ENCODE data around the gene DYNLRB1. TPM values are rescaled to one million over a fixed set of nuclear protein-coding genes. Genes with fewer than 3 reads are reported as not detected.

The DYNLRB1 gene
- total and polyA plus RNA-seq, 2 of the 13 experiments (the other 11 are each of a cell fraction or from before 2014, with no cell fraction given), result 140 to 244 TPM

DNA sequence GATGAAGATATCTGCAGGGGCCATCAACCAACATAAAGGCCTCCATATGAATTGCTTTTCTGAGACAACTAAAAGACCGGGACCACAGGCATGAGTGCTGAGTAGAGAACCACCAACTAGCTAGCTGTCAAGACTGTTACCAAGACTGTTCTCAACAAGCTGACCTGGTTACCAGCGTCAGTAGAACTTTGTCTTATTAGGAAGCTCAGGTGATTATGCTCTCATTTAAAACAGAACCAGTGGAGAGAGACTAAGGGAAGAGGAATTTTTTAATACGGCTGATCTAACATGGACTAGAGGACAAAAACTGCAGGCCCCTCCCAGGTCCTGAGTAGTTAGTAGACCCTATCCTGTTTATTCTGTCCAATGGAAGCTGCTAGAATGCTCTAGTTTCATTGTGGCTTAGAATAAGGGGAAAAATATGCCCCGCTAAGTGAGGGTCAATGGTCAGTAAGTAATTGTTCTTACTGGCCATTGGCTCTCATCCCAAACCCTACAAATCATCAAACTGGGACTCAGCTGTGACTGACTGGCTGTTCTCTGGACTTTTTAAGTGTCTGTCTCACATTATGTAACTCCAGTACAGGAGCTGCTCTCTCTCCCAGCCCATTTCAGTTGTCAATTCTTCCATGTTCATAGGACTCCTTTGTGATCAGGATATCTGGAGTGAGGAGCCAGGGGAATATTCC is 3.8 kb upstream of the DYNLRB1 start (continued):
- TF ChIP-seq GTF3A (CRISPR knock-in tag; conservative IDR thresholded peaks at IDR 0.05), result no peak
- TF ChIP-seq CREM (IDR thresholded peaks at IDR 0.05), result peak; percentile 29; the same call in 1 of the 2 replicates
- no peak for TF ChIP-seq CREM (CRISPR knock-in tag; IDR thresholded peaks at IDR 0.05)
- no peak for TF ChIP-seq ZFP82 (CRISPR knock-in tag; IDR thresholded peaks at IDR 0.05; ENCODE audit: borderline replicate concordance)
- TF ChIP-seq, protein P1, sequence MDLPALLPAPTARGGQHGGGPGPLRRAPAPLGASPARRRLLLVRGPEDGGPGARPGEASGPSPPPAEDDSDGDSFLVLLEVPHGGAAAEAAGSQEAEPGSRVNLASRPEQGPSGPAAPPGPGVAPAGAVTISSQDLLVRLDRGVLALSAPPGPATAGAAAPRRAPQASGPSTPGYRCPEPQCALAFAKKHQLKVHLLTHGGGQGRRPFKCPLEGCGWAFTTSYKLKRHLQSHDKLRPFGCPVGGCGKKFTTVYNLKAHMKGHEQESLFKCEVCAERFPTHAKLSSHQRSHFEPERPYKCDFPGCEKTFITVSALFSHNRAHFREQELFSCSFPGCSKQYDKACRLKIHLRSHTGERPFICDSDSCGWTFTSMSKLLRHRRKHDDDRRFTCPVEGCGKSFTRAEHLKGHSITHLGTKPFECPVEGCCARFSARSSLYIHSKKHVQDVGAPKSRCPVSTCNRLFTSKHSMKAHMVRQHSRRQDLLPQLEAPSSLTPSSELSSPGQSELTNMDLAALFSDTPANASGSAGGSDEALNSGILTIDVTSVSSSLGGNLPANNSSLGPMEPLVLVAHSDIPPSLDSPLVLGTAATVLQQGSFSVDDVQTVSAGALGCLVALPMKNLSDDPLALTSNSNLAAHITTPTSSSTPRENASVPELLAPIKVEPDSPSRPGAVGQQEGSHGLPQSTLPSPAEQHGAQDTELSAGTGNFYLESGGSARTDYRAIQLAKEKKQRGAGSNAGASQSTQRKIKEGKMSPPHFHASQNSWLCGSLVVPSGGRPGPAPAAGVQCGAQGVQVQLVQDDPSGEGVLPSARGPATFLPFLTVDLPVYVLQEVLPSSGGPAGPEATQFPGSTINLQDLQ (CRISPR knock-in tag; IDR thresholded peaks at IDR 0.05), result no peak
- TF ChIP-seq ZNF441 (CRISPR knock-in tag; IDR thresholded peaks at IDR 0.05; ENCODE audit: borderline replicate concordance), result no peak
- TF ChIP-seq ZNF782 (CRISPR knock-in tag; IDR thresholded peaks at IDR 0.05; ENCODE audit: borderline replicate concordance), result no peak
- TF ChIP-seq ZNF510 (CRISPR knock-in tag; IDR thresholded peaks at IDR 0.05; ENCODE audit: low read depth), result no peak; the same call in 1 of the 2 replicates
- TF ChIP-seq YEATS2 (CRISPR knock-in tag; IDR thresholded peaks at IDR 0.05; ENCODE audit: borderline replicate concordance), result peak; percentile 42; the same call in 1 of the 2 replicates
- TF ChIP-seq, protein P2, sequence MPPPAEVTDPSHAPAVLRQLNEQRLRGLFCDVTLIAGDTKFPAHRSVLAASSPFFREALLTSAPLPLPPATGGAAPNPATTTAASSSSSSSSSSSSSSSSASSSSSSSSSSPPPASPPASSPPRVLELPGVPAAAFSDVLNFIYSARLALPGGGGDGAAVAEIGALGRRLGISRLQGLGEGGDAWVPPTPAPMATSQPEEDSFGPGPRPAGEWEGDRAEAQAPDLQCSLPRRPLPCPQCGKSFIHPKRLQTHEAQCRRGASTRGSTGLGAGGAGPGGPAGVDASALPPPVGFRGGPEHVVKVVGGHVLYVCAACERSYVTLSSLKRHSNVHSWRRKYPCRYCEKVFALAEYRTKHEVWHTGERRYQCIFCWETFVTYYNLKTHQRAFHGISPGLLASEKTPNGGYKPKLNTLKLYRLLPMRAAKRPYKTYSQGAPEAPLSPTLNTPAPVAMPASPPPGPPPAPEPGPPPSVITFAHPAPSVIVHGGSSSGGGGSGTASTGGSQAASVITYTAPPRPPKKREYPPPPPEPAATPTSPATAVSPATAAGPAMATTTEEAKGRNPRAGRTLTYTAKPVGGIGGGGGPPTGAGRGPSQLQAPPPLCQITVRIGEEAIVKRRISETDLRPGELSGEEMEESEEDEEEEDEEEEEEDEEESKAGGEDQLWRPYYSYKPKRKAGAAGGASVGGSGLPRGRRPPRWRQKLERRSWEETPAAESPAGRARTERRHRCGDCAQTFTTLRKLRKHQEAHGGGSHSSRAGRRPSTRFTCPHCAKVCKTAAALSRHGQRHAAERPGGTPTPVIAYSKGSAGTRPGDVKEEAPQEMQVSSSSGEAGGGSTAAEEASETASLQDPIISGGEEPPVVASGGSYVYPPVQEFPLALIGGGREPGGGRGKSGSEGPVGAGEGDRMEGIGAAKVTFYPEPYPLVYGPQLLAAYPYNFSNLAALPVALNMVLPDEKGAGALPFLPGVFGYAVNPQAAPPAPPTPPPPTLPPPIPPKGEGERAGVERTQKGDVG (CRISPR knock-in tag; IDR thresholded peaks at IDR 0.05; ENCODE audit: borderline replicate concordance), result no peak; the same call in 1 of the 2 replicates
- TF ChIP-seq ZNF337 (CRISPR knock-in tag; IDR thresholded peaks at IDR 0.05; ENCODE audit: borderline replicate concordance, low read depth), result 0 out of 2 replicates have a peak, but pooled peaks have one; percentile 60
- TF ChIP-seq, protein P3, sequence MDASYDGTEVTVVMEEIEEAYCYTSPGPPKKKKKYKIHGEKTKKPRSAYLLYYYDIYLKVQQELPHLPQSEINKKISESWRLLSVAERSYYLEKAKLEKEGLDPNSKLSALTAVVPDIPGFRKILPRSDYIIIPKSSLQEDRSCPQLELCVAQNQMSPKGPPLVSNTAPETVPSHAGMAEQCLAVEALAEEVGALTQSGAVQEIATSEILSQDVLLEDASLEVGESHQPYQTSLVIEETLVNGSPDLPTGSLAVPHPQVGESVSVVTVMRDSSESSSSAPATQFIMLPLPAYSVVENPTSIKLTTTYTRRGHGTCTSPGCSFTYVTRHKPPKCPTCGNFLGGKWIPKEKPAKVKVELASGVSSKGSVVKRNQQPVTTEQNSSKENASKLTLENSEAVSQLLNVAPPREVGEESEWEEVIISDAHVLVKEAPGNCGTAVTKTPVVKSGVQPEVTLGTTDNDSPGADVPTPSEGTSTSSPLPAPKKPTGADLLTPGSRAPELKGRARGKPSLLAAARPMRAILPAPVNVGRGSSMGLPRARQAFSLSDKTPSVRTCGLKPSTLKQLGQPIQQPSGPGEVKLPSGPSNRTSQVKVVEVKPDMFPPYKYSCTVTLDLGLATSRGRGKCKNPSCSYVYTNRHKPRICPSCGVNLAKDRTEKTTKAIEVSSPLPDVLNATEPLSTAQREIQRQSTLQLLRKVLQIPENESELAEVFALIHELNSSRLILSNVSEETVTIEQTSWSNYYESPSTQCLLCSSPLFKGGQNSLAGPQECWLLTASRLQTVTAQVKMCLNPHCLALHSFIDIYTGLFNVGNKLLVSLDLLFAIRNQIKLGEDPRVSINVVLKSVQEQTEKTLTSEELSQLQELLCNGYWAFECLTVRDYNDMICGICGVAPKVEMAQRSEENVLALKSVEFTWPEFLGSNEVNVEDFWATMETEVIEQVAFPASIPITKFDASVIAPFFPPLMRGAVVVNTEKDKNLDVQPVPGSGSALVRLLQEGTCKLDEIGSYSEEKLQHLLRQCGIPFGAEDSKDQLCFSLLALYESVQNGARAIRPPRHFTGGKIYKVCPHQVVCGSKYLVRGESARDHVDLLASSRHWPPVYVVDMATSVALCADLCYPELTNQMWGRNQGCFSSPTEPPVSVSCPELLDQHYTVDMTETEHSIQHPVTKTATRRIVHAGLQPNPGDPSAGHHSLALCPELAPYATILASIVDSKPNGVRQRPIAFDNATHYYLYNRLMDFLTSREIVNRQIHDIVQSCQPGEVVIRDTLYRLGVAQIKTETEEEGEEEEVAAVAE (CRISPR knock-in tag; IDR thresholded peaks at IDR 0.05; ENCODE audit: borderline replicate concordance), result no peak
- TF ChIP-seq, protein P4, sequence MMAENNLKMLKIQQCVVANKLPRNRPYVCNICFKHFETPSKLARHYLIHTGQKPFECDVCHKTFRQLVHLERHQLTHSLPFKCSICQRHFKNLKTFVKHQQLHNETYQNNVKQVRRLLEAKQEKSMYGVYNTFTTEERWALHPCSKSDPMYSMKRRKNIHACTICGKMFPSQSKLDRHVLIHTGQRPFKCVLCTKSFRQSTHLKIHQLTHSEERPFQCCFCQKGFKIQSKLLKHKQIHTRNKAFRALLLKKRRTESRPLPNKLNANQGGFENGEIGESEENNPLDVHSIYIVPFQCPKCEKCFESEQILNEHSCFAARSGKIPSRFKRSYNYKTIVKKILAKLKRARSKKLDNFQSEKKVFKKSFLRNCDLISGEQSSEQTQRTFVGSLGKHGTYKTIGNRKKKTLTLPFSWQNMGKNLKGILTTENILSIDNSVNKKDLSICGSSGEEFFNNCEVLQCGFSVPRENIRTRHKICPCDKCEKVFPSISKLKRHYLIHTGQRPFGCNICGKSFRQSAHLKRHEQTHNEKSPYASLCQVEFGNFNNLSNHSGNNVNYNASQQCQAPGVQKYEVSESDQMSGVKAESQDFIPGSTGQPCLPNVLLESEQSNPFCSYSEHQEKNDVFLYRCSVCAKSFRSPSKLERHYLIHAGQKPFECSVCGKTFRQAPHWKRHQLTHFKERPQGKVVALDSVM (CRISPR knock-in tag; IDR thresholded peaks at IDR 0.05), result no peak
- no peak for TF ChIP-seq ZNF468 (CRISPR knock-in tag; IDR thresholded peaks at IDR 0.05)
- no peak for TF ChIP-seq ZNF350 (CRISPR knock-in tag; IDR thresholded peaks at IDR 0.05; ENCODE audit: borderline replicate concordance, low read depth)
- TF ChIP-seq ZNF709 (CRISPR knock-in tag; IDR thresholded peaks at IDR 0.05), result no peak

Data from HepG2 (cell line).